T follicular helper cell (primary cell): ENCODE results near the gene DDX4.

ENCODE experiments used
- DNase-seq: peaks from one replicate; pipeline ENCODE4 v3.0.0-alpha.2; 2020; ENCODE audit warnings: low read depth

Gene DDX4

DNA sequence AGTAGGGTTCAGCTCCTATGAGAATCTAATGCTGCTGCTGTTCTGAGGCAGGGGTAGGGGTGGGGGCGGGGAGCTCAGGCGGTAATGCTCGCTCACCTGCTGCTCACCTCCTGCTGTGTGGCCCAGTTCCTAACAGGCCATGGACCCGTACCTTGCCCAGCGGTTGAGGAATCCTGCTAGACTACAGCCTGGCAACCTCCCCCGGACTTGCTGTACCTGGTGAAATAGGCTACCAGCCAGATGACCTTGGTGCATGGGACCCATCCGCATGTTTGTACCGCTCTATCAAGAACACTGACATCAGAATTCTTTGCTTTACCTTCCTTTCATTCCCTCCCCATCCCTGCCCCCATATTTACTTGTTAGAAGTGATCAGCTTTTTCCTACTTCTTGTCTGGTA is 128.6 kb downstream of the DDX4 start:
- no peak for DNase-seq
